Femur (tissue), 1 donor: ENCODE measurements around the gene CDK18.

Experiments
- DNase-seq: peaks from one replicate; pipeline ENCODE4 v3.0.0-alpha.2; 2017

Gene CDK18

GRCh38 chr1:205524794-205525101 lies 20.3 kb downstream of the CDK18 start:
- no peak for DNase-seq

- DNase-seq, result no peak
Observed at GRCh38 chr1:205525495-205526285, 21.2 kb downstream of the CDK18 start.

GRCh38 chr1:205526431-205526830 lies 22.0 kb downstream of the CDK18 start:
- no peak for DNase-seq

GRCh38 chr1:205527931-205528330 lies 23.5 kb downstream of the CDK18 start:
- DNase-seq, result no peak

GRCh38 chr1:205528446-205528886 lies 24.0 kb downstream of the CDK18 start:
- DNase-seq, result no peak

- peak; percentile 86 for DNase-seq
Observed at GRCh38 chr1:205528887-205529825, 24.7 kb downstream of the CDK18 start.

GRCh38 chr1:205530116-205530515 lies 25.6 kb downstream of the CDK18 start:
- no peak for DNase-seq

GRCh38 chr1:205531191-205532025 lies 26.9 kb downstream of the CDK18 start:
- DNase-seq, result no peak

GRCh38 chr1:205532026-205532898 lies 27.8 kb downstream of the CDK18 start:
- DNase-seq, result no peak

- DNase-seq, result no peak
Observed at GRCh38 chr1:205532996-205533735, 28.7 kb downstream of the CDK18 start.

GRCh38 chr1:205533748-205534443 lies 29.4 kb downstream of the CDK18 start:
- DNase-seq, result peak; percentile 17

GRCh38 chr1:205534444-205534985 lies 30.0 kb downstream of the CDK18 start:
- DNase-seq, result no peak

GRCh38 chr1:205535096-205535495 lies 30.6 kb downstream of the CDK18 start:
- DNase-seq, result no peak

- no peak for DNase-seq
Observed at GRCh38 chr1:205535866-205536758, 31.6 kb downstream of the CDK18 start.

GRCh38 chr1:205536759-205537361 lies 32.4 kb downstream of the CDK18 start:
- no peak for DNase-seq

GRCh38 chr1:205537386-205538018 lies 33.0 kb downstream of the CDK18 start:
- DNase-seq, result no peak

- no peak for DNase-seq
Observed at GRCh38 chr1:205538235-205538840, 33.9 kb downstream of the CDK18 start.
